ENCODE measurements around the gene POLR3GL. TPM values are rescaled to one million over a fixed set of nuclear protein-coding genes. Genes with fewer than 3 reads are reported as not detected.

Gene POLR3GL
- total RNA-seq, 1 donor: 15.7 TPM

- no peak for DNase-seq (ENCODE audit: low read depth)
- no peak for TF ChIP-seq CTCF (IDR thresholded peaks at IDR 0.05; ENCODE audit: insufficient read depth, low read length)
- peak overlapping the region; percentile 99 for H3K4me3 ChIP-seq (ENCODE audit: low read depth, low read length)
Observed at GRCh38 chr1:145992502-145992936, 28.0 kb downstream of the POLR3GL start.

GRCh38 chr1:145992958-145993617, 28.6 kb downstream of the POLR3GL start:
- no peak for DNase-seq (ENCODE audit: low read depth)
- peak overlapping the region; percentile 99 for H3K4me3 ChIP-seq (ENCODE audit: low read depth, low read length)
- no peak for TF ChIP-seq CTCF (IDR thresholded peaks at IDR 0.05; ENCODE audit: insufficient read depth, low read length)

GRCh38 chr1:145993618-145994390, 29.3 kb downstream of the POLR3GL start:
- peak overlapping the region; percentile 99 for H3K4me3 ChIP-seq (ENCODE audit: low read depth, low read length)
- no peak for DNase-seq (ENCODE audit: low read depth)
- TF ChIP-seq CTCF (IDR thresholded peaks at IDR 0.05; ENCODE audit: insufficient read depth, low read length): peak; percentile 9

GRCh38 chr1:145994391-145995120, 30.1 kb downstream of the POLR3GL start:
- TF ChIP-seq CTCF (IDR thresholded peaks at IDR 0.05; ENCODE audit: insufficient read depth, low read length): no peak
- peak overlapping the region; percentile 99 for H3K4me3 ChIP-seq (ENCODE audit: low read depth, low read length)
- no peak for DNase-seq (ENCODE audit: low read depth)

GRCh38 chr1:145995148-145995881, 30.8 kb downstream of the POLR3GL start:
- TF ChIP-seq CTCF (IDR thresholded peaks at IDR 0.05; ENCODE audit: insufficient read depth, low read length): no peak

GRCh38 chr1:145995964-145996432, 31.5 kb downstream of the POLR3GL start:
- no peak for TF ChIP-seq CTCF (IDR thresholded peaks at IDR 0.05; ENCODE audit: insufficient read depth, low read length)
- no peak for DNase-seq (ENCODE audit: low read depth)
- peak overlapping the region; percentile 99 for H3K4me3 ChIP-seq (ENCODE audit: low read depth, low read length)

More at GRCh38 chr1:145995148-145995881, 30.8 kb downstream of the POLR3GL start:
- H3K4me3 ChIP-seq (ENCODE audit: low read depth, low read length): peak overlapping the region; percentile 99
- DNase-seq (ENCODE audit: low read depth): no peak

Measured in fibroblast of the aortic adventitia (primary cell).